SJSA1 (cell line): ENCODE measurements around the gene WDFY3. TPM values are rescaled to one million over a fixed set of nuclear protein-coding genes. Genes with fewer than 3 reads are reported as not detected.

Experiments
- DNase-seq, 2 experiments: peaks; one replicate each; pipeline ENCODE4 v3.0.0-alpha.2; 2015 to 2020; ENCODE audit warnings: low spot score in 2 of 2, low read depth in 1 of 2
- H3K27ac ChIP-seq: fragments of 250-450 bp; sonication (Bioruptor Pico); 2 replicates; pipeline ENCODE4 v1.5.1; 2020; ENCODE audit warnings: mild to moderate bottlenecking, moderate library complexity
- H3K27me3 ChIP-seq: fragments of 250-450 bp; sonication (Bioruptor Pico); replicated peaks from 2 replicates; pipeline ENCODE4 v1.5.1; 2020; ENCODE audit warnings: mild to moderate bottlenecking, moderate library complexity
- H3K36me3 ChIP-seq: fragments of 250-450 bp; sonication (Bioruptor Pico); 2 replicates; pipeline ENCODE4 v1.5.1; 2020; ENCODE audit warnings: mild to moderate bottlenecking
- H3K4me1 ChIP-seq: fragments of 250-450 bp; sonication (Bioruptor Pico); replicated peaks from 2 replicates; pipeline ENCODE4 v1.6.1; 2021; ENCODE audit warnings: mild to moderate bottlenecking
- H3K4me3 ChIP-seq: fragments of 250-450 bp; sonication (Bioruptor Pico); 2 replicates; pipeline ENCODE4 v1.5.1; 2020; ENCODE audit warnings: mild to moderate bottlenecking
- H3K9me3 ChIP-seq: fragments of 250-450 bp; sonication (Bioruptor Pico); replicated peaks from 2 replicates; pipeline ENCODE4 v1.5.1; 2020; ENCODE audit warnings: mild to moderate bottlenecking
- total RNA-seq: library from RNA; depleted of rRNA; stranded (reverse); fragments of >200 nt; shearing (Covaris generic); gene quantifications from 2 replicates; pipeline ENCODE4 v1.2.3, GENCODE V29; 2014

Gene WDFY3
- total RNA-seq, 1 experiment from 2014 or later = 49.7 TPM

DNA sequence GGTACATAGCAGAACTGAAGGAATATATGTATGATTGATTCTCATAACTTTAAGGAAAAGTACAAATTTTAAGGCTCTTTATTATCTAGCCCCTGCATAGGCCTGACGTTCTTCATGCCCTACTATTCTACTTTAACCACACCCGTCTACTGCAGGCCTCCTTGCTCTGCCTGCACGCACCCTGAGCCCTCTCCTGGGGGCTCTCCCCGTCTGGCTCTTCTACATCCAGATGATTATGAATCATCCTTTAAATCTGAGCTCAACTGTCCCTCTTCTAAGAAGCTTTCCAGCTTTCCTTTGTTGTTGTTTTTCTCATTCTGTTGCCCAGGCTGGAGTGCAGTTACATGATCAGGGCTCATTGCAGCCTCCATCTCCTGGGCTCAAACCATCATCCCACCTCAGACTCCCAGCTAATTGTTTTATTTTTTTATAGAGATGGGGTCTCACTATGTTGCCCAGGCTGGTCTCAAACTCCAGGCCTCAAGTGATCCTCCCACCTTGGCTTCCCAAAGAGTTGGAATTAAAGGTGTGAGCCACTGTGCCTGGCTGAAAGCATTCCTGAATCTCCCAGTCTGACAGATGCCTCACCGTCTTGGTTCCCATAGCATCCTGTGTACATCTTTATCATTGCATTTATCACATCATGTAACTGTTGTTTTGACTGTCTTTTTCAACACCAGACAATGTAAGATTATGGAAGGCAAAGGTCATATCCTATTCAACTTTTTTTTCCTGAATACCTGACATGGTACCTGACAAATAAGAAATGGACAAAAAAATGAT is 89.2 kb downstream of the WDFY3 start:
- Histone ChIP-seq H3K27ac (peak overlapping the region; percentile 91), H3K36me3 (no peaks in the 10 kb centered on the region; the same call in 1 of the 2 replicates), H3K9me3 (no peaks in the 10 kb centered on the region), H3K27me3 (no peaks in the 10 kb centered on the region), H3K4me1 (peaks cover 37% of the 10 kb centered on the region), H3K4me3 (no peak overlapping the region)
- DNase-seq = peak; percentile 72 to 82

DNA sequence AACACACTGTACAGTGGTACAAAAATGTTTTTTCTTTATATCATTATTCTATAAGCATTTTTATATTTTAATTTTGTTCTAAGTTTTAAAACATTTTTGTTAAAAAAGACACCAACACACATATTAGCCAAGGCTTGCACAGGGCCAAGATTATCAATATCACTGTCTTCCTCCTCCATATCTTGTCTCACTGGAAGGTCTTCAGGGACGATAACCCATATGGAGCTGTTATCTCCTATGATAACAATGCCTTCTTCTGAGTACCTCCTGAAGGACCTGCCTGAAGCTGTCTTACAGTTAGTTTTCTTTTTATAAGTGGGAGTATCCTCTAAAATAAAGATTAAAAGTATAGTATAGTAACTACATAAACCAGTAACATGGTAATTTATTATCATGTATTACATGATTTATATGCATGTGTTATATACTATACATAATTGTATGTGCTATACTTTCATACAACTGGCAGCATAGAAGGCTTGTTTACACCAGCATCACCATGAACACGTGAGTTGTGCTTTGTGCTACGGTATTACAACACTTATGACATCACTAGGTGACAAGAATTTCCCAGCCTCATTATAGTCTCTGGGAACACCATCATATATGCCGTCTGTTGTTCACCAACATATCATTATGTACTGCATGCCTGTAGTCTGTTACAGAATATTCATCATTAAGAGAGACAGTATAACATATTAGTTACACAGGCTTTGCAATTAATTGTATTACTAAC is 90.7 kb downstream of the WDFY3 start:
- Histone ChIP-seq H3K9me3 (no peaks in the 10 kb centered on the region), H3K4me3 (no peak overlapping the region), H3K27ac (no peak overlapping the region), H3K27me3 (no peaks in the 10 kb centered on the region), H3K4me1 (peaks cover 42% of the 10 kb centered on the region), H3K36me3 (no peaks in the 10 kb centered on the region; the same call in 1 of the 2 replicates)
- DNase-seq = no peak

DNA sequence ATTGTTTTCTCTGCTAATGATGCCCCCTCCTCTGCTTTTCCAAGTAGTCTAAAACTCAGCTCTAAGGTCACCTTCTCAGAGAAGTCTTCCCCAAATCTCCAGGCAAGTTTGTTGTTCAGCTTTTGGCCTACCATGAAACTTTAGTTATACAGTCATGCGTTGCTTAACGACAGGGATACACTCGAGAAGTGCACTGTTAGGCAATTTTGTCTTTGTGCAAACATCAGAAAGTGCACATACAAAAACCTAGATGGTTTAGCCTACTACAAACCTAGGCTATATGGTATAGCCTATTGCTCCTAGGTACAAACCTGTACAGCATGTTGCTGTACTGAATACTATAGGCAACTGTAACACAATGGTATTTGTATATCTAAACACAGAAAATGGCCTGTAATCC is 91.9 kb downstream of the WDFY3 start:
- Histone ChIP-seq H3K9me3 (no peaks in the 10 kb centered on the region), H3K4me1 (peaks cover 46% of the 10 kb centered on the region), H3K36me3 (no peaks in the 10 kb centered on the region; the same call in 1 of the 2 replicates), H3K4me3 (no peak overlapping the region), H3K27me3 (no peaks in the 10 kb centered on the region), H3K27ac (no peak overlapping the region)
- no peak for DNase-seq

DNA sequence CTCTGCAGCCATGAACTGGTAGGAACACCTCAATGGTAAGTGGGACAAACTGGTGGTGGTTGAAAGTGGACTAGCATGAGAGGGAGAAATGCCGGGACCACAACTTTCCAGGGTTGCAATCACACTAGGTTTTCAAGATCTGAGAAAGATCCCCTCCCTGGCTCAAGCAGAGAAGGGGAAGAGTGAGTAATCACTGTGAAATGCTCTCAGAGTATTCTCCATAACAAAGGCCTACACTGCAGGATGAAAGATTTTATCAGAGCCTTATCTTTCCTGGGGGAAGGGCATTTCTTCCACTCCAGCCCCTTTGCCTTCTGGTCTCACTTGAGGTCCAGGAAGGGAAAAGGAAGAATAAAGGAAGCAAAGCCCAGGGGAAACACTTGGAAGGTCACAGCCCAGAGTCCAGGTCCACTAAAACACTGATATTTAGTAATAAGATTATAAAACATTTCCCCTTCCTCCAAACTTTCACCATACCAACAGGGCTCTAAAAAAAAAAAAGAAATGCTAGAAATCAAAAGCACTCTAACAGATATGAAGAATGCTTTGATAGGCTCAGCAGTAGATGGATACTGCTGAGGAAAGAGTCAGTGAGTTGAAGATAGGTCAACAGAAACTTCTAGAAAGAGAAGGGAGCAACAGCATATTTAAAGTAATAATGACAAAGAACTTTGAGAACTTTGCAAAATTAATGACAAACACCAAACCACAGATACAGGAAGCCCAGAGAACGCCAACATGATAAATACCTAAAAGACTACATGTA is 95.9 kb downstream of the WDFY3 start:
- Histone ChIP-seq H3K4me1 (peaks cover 22% of the 10 kb centered on the region), H3K4me3 (peak overlapping the region; percentile 17; the same call in 1 of the 2 replicates), H3K9me3 (no peaks in the 10 kb centered on the region), H3K36me3 (no peaks in the 10 kb centered on the region), H3K27me3 (no peaks in the 10 kb centered on the region), H3K27ac (peak overlapping the region; percentile 77)
- DNase-seq = peak; percentile 70 to 85

DNA sequence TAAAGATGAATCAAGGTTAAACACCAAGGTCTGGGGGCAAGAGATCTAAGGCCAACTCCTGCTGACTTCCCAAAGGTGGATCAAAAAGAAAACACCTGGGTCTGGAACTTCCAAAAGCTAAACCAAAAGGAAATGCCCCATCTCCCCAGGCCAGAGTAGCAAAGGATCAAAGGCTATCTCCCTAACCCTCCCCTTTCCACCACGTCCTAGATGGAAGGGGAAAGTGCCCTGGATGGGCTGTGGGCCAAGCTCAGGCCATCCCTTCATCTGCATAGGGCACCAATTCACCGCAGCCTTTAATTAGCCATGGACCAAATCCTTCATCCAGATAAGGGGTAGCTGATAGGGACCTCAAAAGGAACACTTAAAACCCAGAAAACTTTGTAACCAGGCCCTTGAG is 100.2 kb downstream of the WDFY3 start:
- Histone ChIP-seq H3K4me3 (no peak overlapping the region), H3K27me3 (no peaks in the 10 kb centered on the region), H3K36me3 (no peaks in the 10 kb centered on the region), H3K27ac (no peak overlapping the region), H3K9me3 (no peaks in the 10 kb centered on the region), H3K4me1 (peaks cover 22% of the 10 kb centered on the region)
- DNase-seq = no peak

DNA sequence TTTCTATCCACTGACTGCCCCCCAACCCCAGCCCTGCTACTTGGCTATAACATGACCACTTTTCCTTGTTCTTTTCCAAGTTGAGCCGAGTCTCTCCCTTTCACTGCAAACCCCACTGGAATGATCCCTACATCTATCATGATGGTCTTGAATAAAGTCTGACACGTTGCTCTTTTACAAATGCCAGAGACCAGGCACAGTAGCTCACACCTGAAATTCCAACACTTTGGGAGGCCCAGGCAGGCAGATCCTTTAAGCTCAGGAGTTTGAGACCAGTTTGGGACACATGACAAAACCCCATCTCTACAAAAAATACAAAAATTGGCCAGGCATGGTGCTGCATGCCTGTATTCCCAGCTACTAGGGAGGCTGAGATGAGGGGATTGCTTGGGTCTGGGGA is 100.9 kb downstream of the WDFY3 start:
- no peaks in the 10 kb centered on the region for H3K9me3 ChIP-seq
- no peak overlapping the region for H3K4me3 ChIP-seq
- H3K27me3 ChIP-seq = no peaks in the 10 kb centered on the region
- H3K27ac ChIP-seq = no peak overlapping the region
- DNase-seq = no peak
- H3K36me3 ChIP-seq = no peaks in the 10 kb centered on the region
- peaks cover 15% of the 10 kb centered on the region for H3K4me1 ChIP-seq

DNA sequence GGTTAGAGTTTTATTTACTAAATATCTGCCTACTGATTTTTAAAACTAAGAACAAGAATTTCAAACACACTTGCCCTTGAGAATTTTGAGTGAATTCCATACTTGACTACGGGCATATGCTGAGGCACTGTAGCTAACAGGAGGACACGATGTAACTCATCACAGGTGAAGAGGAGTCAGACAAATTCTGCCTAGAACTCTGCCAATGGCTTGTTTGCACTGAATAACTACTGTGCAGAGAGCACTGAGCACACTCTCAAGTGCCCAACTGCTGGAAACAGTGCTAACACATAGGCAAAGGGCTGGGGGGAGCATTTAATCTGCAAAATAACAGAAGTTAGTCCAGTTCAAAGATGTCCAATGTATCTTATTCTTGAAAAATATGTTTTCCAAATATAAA is 104.4 kb downstream of the WDFY3 start:
- no peaks in the 10 kb centered on the region for H3K4me1 ChIP-seq
- H3K36me3 ChIP-seq = peaks cover 10% of the 10 kb centered on the region; the same call in 1 of the 2 replicates
- no peak overlapping the region for H3K4me3 ChIP-seq
- no peak for DNase-seq
- no peak overlapping the region for H3K27ac ChIP-seq
- H3K9me3 ChIP-seq = no peaks in the 10 kb centered on the region
- no peaks in the 10 kb centered on the region for H3K27me3 ChIP-seq

DNA sequence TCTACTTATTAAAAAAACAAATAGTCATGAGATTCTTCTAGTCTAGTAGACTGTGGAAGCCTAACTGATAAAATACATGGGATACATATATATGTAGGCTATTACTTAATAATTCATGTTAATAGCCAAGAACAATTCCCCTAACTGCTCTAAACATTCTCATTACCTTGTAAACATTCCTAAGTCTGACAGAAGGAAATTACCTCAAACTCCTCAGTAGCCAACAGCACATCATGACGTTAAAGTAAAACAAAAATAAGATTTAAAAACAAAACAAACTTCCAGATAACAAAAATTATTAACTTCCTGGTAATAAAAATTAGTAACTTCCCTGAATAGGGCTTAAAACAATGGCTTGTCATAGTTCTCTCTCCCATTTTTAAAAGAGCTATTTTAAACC is 109.2 kb downstream of the WDFY3 start:
- peaks cover 16% of the 10 kb centered on the region for H3K36me3 ChIP-seq
- H3K9me3 ChIP-seq = no peaks in the 10 kb centered on the region
- no peaks in the 10 kb centered on the region for H3K27me3 ChIP-seq
- H3K4me3 ChIP-seq = no peak overlapping the region
- no peak overlapping the region for H3K27ac ChIP-seq
- peaks cover under 1% of the 10 kb centered on the region; the same call in 1 of the 2 replicates for H3K4me1 ChIP-seq
- no peak for DNase-seq

DNA sequence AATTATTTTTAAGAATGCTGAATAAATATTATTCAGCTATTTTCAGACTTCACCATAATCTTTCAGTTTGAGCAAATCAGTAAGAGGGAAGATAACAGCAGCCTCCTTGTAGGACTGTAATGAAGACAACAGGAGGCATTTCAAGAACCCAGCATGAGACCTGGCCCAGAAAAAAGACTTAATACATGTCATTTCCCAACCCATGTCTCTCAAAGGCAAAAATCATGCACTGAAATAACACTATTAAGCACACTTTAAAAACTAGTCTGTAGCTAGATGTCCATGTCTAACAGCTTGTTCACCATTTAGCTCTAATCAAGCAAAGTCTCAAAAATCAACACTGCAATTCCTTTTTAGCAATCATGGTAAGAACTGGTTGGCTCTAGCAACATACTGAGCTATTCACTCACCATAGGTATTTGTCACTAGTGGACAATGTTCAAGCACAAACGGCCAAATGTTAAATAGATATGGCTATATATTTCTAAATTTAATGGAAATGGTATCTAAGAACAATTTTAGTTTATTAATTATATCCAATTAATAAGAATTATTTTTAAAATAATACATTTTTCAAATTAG is 109.9 kb downstream of the WDFY3 start:
- Histone ChIP-seq H3K27me3 (no peaks in the 10 kb centered on the region), H3K4me3 (no peak overlapping the region), H3K9me3 (no peaks in the 10 kb centered on the region), H3K4me1 (peaks cover 8% of the 10 kb centered on the region), H3K36me3 (peaks cover 16% of the 10 kb centered on the region), H3K27ac (no peak overlapping the region)
- DNase-seq = no peak

DNA sequence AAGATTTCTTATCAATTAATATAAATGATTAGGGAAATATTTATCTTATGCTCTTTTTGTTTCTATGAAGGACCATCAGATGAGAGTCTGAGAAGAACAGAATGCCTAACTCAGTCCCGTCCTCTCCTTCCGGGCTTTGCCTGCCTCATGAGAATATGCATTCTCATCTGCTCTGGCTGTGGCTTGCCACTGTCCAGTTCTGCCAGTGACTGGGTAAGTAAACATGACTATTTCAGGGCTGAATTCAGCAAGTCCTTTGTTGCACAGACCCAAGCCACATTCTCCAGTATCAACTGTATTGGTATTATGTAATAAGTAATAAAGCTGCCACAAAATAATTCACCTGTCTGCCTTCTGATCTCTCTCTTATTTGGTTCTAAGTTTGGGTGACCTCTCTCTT is 110.7 kb downstream of the WDFY3 start:
- Histone ChIP-seq H3K27ac (no peak overlapping the region), H3K9me3 (no peaks in the 10 kb centered on the region), H3K27me3 (no peaks in the 10 kb centered on the region), H3K36me3 (peaks cover 16% of the 10 kb centered on the region), H3K4me3 (no peak overlapping the region), H3K4me1 (peaks cover 13% of the 10 kb centered on the region)
- DNase-seq = no peak

DNA sequence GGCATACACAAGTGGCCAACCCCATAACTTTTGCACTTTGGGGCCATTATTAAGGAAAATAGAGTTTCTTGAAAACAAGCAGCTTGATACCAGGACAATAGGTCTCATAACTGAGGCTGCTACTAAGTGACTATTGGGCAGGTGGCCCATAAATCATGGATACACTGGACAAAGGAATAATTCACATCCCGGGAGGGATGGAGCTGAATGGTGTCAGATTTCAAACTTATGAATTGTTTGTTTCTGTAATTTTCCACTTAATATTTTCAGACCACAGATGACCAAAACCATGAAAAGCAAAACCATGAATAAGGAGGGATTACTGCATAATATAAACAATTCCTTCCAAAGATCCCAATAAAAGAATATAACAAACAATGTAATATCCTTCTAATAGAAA is 114.4 kb downstream of the WDFY3 start:
- Histone ChIP-seq H3K4me1 (peaks cover 37% of the 10 kb centered on the region), H3K4me3 (no peak overlapping the region), H3K27ac (no peak overlapping the region), H3K9me3 (no peaks in the 10 kb centered on the region), H3K27me3 (no peaks in the 10 kb centered on the region), H3K36me3 (peaks cover 26% of the 10 kb centered on the region)
- no peak for DNase-seq

DNA sequence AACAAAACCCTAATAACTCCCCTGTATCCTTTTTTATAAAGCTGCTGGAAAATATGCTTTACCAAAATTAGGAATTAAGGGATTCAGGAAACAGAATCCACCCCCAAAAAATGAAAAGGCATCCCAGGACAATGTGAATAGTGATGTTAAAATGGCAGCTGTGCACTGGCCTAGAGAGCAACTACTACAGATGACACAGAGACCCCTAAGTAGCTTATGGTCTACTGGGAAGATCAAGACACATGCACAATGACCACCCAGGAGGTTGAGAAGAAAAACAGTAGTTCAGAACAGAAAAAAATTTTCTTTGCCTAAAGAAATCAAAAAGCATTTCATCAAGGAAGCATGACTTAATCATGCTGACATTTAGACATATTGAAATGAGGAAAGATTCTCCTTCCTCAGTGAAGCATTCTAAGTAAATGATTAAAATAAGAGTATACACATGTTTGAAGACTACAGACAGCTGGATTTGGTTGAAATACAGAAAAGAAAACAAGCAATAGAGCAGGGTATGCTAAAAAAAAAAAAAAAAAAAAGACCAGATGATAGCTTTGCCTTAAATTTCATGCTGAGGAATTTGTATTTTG is 117.3 kb downstream of the WDFY3 start:
- H3K27ac ChIP-seq = peak overlapping the region; percentile 46
- no peak overlapping the region for H3K4me3 ChIP-seq
- DNase-seq = peak in 1 of 2 experiments; percentile 56
- H3K27me3 ChIP-seq = no peaks in the 10 kb centered on the region
- H3K4me1 ChIP-seq = peaks cover 37% of the 10 kb centered on the region
- H3K9me3 ChIP-seq = no peaks in the 10 kb centered on the region
- peaks cover 40% of the 10 kb centered on the region for H3K36me3 ChIP-seq

DNA sequence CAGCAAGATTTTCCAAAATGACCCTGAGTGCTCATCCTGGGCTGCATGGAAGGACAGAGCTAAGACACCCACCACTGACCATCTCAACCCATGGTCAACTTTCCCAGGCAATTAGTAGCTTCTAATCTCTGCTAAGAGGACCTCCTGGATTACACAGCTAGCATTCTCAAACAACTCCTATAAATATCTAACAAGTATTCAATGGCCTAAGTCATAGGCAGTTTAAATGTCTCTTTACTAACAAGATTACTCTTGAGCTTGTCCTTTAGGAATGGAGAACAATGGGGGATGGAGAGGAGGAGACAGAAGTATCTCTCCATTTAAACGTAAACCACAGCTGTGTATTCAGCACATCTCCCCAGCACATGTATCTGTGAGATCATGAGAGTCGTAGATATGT is 118.1 kb downstream of the WDFY3 start:
- Histone ChIP-seq H3K36me3 (peaks cover 40% of the 10 kb centered on the region), H3K9me3 (no peaks in the 10 kb centered on the region), H3K27ac (peak overlapping the region; percentile 35), H3K4me3 (no peak overlapping the region), H3K4me1 (peaks cover 37% of the 10 kb centered on the region), H3K27me3 (no peaks in the 10 kb centered on the region)
- peak in 1 of 2 experiments; percentile 5 for DNase-seq
